HG03139 (cell line): ENCODE measurements around the gene MLPH.

ENCODE experiments used
- ATAC-seq: cut with Tn5 transposase; IDR thresholded peaks from one replicate; pipeline ENCODE4 v1.9.1; 2021; ENCODE audit not compliant: unreplicated experiment

The MLPH gene

GRCh38 chr2:237478095-237478494 is 9.0 kb upstream of the MLPH start:
- ATAC-seq = no peak

DNA sequence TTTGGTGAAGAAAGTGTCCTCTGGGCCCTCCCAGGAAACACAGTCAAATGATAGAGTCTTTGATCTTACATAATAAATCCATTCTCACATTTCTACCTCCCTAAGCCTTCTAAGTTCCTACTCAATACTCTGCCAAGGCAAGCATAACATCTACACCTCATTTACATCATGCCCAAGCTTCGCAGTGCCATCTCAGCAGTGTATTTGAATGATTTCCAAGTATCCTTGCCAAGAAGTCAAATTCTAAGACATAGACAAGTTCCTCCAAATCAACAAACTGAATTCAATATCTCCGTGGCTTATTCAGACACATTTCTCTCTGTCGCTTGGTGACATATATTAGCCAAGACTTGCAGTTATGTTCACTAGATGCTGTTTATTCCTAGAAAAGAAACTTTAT is 8.1 kb upstream of the MLPH start:
- no peak for ATAC-seq

DNA sequence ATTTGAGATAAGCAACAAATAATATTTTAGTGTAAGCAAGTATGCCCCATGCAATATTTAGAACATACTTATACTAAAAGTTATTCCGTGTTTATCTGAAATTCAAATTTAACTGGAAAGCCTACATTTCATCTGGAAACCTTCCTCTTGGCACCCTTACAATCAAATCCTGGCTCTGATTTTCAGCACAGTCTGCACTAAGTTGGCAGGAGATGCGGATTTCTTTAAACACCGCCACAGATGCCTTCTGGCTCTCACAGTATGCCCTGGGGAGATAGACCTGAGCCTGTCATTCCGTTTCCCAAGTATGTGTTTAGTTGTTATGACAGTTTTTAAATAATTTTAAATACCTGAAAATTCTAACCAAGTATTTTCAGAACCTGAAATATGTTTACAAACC is 7.3 kb upstream of the MLPH start:
- no peak for ATAC-seq

- no peak for ATAC-seq
Measured at GRCh38 chr2:237480556-237480955, 6.5 kb upstream of the MLPH start.

DNA sequence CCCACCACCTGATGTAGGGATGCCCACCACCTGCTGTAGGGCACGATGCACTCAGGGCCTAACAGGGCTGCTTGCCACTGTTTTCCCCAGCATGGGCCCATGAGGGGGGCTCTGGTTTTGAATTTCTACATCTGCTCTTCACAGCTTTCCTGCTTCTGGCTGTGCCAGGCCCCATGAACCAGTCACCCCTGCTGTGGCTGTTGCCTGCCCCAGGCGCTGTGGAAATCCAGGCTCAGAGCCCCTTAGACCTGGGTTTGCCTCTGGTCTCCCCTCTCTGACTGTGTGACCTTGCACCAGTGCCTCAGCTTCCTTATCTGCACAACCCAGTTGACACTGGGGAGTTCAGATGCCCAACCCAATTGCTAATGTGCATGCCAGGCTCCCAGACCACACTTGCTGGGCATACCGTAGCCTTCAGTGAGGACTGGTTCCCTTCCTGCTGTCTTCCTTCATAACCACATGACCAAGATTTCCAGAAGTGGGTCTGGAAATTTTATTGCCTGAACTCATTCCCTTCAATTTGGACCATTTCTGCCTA is 6.0 kb upstream of the MLPH start:
- no peak for ATAC-seq

GRCh38 chr2:237482485-237482884 is 4.6 kb upstream of the MLPH start:
- ATAC-seq = no peak

- ATAC-seq = no peak
Measured at GRCh38 chr2:237483018-237483731, 3.9 kb upstream of the MLPH start.

- no peak for ATAC-seq
Measured at GRCh38 chr2:237485304-237485703, 1.7 kb upstream of the MLPH start.

DNA sequence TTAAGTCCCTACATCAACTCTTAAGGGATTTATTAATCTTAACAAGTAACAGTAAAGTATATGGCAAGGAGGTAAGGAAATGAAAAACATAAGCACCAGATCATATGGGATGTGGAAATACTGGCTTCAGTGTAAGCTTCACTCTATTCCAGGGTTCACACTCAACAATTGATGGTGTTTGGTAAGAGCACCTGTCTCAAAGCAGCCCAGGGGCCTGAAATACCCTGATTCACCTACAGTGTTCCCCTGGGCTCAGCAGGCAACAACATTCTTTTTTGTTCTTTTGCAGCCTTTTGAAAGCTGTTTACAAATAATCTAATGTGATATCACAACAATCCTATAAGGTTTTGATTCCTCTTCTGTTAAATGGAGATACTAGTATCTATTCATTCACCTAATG is 1.2 kb upstream of the MLPH start:
- ATAC-seq = no peak

GRCh38 chr2:237486334-237486818 is 675 bp upstream of the MLPH start:
- no peak for ATAC-seq

DNA sequence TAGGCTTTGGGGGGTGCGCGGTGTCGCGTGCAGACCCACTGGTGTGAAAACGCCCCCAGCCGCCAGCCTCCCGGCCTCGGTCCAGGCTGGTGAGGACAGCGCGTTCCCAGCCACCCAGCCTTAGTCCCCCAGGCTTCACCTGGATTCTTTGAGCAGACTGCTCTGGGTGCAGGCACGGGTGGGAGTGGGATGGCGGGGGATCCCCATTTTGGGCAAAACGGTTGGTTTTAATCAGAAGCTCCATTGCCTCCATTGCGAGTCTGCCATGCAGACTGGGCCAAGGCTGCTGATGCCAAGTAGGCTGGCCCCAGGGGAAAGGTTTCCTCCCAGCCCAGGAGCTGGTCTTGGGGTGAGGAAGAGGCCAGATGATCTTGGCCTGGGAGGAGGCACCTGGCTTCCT is 445 bp downstream of the MLPH start:
- no peak for ATAC-seq

- no peak for ATAC-seq
Measured at GRCh38 chr2:237488295-237488694, 1.2 kb downstream of the MLPH start.

DNA sequence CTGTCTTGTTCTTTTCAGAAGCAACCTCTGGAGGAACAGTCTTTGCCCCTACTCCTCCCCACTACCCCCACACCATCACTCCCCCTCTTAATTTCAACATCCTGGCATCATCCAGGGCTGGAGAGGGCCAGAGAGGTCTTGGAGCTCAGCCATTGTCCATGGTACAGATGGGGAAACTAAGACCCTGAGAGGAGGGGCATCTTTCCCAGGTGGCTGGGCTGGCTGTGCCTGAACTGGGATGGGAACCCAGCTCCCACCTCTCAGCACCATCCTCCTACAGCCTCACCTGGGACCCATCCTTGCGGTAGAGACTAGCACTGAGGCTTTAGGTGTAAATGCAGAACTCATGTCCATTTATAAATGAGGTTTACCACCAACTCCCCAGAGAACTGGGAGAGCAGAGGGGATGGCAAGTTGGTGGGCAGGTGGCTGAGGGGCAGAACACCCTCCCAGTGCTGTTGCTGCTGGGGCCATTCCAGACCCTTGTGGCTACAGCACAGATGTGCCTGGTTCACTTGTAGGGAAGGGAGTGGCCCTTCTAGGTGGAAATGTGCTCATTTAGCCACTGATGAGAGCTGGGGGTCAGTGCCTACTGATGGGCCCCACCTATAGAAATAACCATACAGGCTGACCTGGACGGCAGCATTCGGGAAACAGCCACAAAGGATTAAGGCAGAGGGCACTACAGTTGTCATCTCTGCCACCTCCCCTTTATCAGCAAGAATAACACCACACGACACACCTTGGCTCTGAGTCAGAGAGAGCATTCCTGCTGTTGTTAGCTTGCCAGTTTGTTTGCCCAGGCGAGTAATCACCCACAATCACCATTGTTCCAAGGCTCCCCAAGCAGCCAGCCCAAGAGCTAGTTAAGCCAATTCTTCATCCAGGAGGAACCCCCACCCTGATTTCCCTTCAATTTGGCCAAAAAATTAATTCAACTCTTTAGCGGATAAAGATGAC is 2.1 kb downstream of the MLPH start:
- no peak for ATAC-seq

- ATAC-seq = no peak
Measured at GRCh38 chr2:237490009-237490711, 3.1 kb downstream of the MLPH start.

DNA sequence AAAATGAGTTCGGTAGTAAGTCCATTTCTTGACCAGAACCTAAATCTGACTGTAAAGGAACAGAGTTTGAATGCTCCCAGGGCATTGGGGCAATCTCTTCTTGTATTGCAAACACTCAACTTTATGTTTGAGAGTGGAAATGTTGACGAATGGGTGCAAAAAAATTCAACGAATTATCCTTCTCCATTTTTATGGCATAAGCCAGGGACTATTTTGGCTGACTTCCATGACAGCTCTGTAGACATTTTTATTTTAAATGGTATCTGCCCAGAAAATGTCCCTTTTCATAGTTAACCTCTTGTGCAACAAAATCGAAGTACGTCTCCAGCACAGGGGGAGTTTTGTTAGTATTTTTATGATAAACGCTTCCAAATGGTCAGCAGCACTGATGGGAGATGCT is 3.7 kb downstream of the MLPH start:
- no peak for ATAC-seq

- no peak for ATAC-seq
Measured at GRCh38 chr2:237491515-237492118, 4.6 kb downstream of the MLPH start.

GRCh38 chr2:237492137-237492890 is 5.3 kb downstream of the MLPH start:
- no peak for ATAC-seq

DNA sequence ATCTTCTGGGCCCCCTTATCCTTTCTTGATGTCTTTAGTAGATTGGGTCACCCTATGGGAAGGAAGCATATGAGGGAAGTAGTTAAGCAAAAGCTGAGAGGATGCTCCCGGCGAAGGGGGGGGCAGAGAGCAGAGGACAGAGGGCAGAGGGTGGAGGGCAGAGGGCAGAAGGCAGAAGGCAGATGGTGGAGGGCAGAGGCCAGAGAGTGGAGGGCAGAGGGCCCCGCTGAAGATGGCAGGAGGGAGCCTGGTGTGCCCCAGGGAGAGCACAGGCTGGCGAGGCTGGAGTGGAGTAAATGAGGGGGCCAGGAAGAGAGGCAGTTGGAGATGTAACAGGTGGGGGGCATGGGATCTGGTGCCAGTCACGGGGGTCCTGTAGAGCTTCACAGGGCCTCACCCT is 7.0 kb downstream of the MLPH start:
- no peak for ATAC-seq

DNA sequence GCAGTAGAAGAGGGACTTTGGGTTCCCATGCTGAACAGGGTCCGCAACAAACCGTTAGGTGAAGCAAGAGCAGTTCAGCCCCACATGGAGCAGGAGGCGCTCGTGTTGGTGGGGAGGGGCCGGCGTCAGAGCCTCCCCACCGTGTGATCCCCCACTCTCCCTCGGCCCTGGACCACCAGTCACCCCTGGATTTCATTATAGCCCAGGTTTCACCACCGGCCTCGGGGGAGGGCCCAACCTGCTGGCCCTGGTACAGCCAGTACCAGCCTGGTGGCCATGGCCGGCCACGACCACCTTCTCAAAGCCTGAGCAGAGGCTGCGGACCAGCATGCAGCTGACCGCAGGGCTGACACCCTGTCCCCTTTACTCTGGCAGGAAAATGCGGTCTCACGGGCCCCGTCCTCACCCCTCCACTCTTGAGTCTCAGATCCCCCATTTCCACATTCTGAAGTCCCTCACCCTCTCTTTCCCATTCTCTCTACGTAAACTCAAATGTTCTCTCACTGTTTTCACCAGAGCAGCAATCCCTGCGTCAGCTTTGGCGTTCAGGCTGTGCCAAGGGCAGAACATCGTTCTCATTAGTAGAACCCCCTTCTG is 8.6 kb downstream of the MLPH start:
- no peak for ATAC-seq

GRCh38 chr2:237496428-237496827 is 9.4 kb downstream of the MLPH start:
- ATAC-seq = no peak
